ENCODE results near the gene IGFBP3.
A peak's percentile ranks its signal among the peaks of the same experiment; 100 is the strongest.

Gene IGFBP3

DNA sequence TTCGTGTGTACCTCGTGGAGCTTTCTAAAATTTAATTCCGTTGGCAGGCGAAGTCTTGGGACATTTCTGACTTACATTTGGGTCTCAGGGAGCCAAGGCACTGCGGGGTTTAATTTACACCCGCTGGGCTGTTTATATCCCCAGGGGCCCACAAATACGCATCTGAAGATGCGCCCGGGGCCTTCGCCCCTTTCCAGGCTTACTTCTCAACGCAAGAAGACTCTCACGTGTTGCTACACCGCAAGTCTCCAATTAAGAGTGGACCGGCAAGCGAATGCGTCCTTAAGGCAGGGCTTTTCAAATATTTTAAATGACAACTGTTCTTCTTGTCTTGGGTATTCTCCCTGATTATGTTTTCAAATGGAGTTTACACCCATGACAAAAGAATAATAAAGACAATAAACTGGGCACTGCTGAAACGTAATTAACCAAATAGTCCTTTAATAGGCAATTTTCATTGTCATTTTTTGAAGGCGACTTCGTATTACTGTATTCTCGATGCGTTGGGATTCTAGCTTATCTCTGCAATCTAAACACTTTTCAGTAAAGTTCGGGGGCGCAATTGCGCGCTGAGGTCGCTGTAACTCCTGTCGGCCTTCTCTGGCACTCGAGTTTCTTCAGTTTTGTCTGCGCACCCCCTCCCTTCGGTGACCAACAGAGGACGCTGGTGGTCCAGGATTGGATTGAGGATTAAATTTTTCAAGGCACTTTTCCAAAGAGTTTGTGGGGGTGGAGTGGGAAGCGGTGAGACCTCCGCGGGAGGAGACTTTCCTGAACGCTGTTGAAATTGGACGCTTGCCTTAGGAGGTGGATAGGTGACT lies 837 bp upstream of the IGFBP3 start:
- DNase-seq: peak in 1 of 2 experiments; percentile 23

DNA sequence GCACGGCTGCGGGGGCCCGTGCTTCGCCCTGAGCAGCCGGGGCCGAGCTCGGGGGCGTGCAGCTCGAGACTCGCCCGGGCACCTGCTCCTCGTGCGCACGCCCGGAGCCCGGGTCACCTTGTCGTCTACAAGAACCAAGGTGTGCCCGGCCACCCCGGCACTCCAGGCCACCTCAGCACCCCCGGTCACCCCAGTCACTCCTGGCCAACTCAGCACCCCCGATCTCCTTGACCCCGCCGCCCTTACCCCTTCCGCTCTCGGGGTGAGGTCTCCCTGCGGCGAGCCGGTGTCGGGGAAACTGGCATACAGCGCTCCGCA lies 268 bp upstream of the IGFBP3 start:
- DNase-seq: no peak

DNA sequence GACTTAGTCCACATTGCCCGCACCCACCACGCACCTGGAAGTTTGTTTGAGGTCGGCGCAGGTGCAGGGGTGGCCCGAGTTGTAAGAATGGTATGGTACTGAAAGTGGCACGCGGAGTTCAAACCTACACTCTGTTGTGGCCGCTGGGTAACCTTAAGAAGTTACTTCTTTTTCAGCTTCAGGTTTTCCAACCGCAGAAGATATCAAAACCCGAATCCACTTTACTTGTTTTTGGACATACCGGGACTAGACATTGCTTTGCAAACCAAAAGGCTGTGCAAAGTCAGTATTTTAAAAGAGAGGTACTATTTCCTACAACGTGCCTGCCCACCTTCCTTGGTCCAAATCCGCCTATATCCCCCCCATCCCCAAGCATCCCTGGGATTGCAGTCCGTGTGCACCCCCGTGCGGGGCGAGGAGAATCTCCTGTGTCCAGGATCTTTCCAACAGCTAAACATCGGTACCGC lies 1.0 kb downstream of the IGFBP3 start:
- no peak for DNase-seq

DNA sequence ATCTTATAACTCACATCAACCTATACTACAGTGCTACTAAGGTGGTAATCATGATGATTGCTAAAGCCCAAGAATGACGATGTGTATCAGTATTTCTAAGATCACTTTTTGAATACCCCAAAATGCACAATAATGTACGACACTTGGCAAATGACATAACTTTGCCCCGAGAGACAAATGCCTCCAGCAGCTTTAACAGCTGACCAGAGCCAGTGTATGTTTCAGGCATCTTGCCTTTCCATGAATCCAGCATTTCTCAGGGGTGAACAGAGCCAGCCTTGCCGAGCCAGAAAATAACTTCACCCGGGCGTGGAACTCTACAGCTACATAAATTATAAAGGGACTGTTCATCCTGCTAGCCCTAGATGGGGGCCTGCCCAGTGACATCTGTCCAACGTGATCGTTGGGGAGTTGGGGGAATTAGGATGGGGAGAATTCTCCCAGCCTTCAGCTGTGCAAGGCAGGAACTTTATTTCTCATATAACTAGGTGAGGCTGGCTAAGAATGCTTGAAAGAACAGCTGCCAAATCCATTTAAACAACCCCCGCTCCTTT lies 1.8 kb downstream of the IGFBP3 start:
- DNase-seq: peak in 1 of 2 experiments; percentile 28

DNA sequence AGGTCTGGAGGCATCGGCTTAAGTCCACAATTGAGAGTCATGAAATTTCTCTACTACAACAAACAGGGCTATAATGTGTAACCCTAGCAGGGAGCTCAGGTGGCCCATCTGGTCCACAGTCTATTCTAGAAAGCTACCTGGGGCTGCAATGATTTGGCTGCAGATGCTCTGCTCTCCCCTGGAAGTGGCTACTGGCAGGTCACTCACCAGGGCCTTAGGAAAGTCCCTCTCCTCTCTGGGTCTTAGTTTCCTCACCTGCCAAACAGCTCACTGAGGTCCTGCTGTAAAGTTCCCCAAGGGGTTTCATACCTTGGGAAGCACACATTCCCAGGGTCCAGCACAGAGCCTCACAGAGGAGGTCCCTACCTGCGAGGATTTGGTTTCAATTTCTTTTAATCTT lies 2.5 kb downstream of the IGFBP3 start:
- no peak for DNase-seq

DNA sequence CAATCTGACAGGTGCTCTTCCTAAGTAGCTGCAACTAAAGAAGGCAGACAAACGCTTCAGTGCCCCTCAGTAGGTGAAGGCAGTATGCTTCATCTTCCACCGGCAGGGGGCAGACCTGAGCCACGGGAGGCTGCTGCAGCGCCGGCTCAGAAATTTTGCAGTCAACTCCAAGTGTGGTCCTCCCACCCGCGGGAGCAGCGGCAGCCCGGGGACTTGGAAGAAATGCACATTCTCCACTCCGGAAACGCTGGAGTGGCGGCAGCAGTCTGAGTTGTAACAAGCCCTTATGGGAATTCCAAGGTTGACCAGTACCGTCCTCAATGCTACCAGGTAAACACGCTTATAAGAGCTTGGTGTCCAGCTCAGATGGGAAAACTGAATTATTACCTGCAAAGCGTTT lies 3.4 kb downstream of the IGFBP3 start:
- DNase-seq: peak in 1 of 2 experiments; percentile 67

DNA sequence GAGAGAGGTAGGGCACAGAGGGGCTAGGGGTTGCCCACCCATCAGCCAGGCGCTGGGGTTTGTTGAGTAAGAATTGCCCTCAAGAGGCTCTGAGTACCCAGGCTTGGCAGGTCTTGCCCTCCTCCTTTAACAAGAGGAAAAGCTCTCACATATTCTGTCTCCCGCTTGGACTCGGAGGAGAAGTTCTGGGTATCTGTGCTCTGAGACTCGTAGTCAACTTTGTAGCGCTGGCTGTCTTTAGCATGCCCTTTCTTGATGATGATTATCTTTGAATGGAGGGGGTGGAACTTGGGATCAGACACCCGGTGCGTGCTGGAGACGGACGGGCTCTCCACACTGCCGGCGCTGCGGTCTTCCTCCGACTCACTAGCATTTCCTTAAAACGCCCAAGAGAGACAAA lies 4.0 kb downstream of the IGFBP3 start:
- no peak for DNase-seq

DNA sequence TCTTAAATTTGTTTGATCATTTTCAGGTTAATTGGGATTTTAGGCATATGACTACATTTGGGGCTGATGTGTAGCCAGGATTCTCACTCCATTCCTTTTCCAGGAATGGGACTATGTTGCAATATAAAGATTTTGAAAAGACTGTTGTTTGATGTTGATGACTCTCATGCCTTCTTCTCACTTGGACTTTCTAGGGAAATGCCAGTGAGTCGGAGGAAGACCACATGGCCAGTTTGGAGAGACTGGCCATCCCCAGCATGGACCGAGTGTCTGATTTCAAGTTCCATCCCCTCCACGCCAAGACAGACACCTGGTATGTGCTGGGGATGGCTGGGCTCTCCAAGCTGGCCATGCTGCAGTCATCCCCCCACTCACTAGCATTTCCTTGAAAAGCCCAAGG lies 5.5 kb downstream of the IGFBP3 start:
- no peak for DNase-seq

DNA sequence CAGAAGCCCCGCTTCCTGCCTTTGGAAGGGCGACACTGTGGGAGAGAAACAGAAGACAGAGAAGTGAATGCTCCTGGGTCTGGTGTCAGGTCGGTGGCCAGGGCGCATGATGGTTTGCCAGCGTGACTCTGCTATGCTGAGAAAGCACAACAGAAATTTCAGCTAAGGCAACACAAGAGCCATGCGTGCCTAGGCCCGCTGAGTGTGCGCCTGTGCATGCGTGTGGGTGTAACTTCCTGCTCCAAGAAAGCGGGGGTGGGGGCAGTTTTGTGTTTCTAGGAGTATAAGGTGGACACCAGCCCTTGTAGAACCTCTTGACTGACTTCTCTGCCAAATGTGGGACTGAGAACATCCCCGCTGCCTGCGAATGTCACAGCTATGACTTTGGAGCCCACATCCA lies 6.2 kb downstream of the IGFBP3 start:
- no peak for DNase-seq

DNA sequence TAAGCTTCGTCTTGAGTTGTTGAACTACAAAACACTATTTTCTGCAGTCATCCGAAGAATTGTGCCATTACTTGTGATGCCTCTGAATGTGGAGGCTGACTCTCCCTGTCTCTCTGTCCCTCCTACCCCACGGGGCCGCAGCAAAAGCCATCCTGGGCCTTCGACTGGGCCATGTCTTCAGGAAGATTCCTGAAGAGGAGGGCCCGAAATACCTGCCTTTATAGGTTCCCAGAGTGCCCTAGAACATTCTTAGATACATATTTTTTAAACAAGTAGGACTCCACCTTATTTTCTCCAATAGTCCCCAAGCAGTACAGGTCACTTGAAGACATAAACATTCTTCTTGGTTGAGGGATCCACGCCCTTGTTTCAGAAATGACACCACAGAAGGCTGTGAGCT lies 8.1 kb downstream of the IGFBP3 start:
- no peak for DNase-seq

DNA sequence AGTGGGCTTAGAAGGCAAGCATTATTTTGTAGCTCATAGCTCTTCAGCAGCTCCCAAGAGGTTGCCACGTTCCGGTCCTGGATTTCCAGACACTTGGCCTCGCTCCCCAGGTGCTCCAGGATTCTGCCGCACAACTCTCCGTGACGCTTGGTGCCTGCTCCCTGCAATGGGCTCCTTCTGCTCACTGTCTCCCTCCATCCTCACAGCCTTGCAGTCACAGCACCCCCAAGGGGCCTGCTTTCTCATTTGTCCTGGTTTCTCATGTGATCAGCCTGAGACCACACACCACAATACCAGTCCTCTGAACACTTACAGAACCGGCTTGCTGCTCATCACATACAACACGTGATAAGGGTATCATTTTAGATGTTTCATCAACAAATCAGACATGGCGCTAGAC lies 9.8 kb downstream of the IGFBP3 start:
- no peak for DNase-seq

DNA sequence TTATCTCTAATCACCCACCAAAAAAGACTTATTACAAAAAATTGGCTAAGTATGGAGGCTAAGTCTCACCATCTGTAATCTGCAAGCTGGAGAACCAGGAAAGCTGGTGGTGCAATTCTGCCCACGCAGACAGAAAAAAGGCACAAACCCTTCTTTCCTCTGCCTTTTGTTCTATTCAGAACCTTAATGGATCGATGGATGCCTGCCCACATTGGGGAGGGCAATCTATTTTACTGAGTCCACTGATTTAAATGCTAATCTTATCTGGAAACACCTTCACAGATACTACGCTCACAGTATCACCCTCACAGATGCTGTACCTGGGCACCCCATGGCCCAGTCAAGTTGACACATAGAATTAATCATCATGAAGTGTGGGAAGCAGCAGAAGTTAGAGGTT lies 10.2 kb downstream of the IGFBP3 start:
- DNase-seq: no peak

DNA sequence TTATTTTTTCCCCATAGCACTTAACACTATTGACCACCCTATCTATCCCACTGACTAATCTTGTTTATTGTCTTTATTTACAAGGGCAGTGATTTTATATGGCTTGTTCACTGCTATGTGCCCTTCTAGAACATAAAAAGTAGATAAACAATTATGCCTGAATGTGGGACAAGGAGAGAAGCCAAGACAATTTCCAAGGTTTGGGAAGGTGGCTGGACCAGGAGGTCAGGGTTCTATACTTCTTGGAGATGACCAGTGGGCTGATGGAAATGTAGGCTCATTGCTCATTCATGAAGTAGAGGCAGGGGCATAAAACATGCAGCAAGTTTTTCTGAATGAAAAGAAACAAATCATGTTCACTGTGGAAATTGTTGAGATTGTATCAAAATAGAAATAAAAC lies 11.5 kb downstream of the IGFBP3 start:
- no peak for DNase-seq

DNA sequence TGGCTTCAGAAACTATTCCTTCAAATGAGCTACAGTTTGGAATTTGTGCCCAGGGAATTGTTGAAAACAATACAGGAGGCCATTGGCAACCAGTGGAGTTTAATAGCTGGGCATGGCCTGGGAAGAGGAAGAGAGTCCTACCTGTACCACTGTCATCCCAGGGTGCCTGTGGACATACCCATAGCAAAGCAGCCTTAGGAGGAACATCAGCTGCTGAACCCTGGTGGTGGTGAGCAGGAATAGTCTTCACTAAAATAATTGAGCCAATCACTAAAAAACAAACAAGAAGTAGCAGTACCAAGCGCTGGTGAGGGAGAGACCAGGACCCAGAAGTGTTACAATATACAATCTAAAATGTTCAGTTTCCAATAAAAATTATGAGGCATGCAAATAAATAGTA lies 18.3 kb downstream of the IGFBP3 start:
- DNase-seq: no peak

DNA sequence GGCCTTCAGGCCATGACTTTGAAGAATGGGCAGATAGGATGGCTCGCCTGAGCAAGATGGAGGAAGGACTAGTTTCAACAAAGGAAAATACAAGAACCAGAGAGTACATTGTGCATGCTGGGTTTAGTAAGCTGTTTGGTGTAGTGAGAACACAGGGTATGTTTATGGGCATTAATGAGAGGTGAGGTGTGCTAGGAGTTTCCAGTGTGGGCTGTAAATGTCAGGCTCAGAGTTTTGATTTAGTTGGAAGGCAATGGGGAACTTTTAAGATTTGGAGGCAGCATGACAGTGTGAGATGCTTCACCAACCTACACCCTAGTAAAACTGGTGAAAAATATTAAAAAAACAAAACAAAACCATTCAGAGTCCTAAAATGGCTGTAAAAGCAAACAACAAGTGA lies 19.5 kb downstream of the IGFBP3 start:
- DNase-seq: no peak

DNA sequence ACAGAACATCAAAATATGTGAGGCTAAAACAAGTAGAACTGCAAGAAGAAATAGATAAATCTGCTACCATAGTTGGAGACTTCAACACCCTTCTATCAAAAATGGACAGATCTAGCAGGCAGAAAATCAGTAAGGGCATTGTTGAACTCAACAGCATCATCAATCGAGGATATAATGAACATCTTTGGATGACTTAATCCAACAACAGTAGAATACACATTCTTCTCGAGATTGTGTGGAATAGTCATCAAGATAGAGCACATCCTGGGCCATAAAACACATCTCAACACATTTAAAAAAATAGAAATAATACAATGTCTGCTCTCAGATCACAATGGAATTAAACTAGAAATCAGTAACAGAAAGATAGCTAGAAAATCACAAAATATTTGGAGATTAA lies 22.9 kb downstream of the IGFBP3 start:
- DNase-seq: no peak

DNA sequence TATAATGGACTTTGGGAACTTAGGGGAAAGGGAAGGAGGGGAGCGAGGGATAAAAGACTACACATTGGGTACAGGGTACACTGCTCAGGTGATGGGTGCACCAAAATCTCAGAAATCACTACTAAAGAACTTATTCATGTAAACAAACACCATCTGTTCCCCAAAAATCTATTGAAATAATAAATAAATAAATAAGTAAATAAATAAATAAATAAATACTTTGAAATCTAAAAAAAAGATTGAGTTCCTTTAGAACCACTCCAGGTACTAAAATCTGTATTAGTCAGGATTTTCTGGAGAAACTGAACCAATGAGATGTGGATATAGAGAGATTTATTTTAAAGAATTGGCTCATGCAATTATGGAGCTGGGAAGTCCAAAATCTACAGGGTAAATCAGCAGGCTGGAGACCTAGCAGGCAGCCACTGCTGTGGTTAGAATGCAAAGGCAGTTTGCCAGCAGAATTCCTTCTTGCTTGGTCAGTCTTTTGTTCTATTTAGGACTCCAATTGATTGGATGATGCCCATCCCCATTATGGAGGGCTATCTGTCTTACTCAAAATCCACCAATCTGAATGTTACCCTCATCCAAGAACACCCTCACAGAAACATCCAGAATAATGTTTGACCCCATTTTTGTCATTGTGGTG lies 23.9 kb downstream of the IGFBP3 start:
- peak in 1 of 2 experiments; percentile 60 for DNase-seq

DNA sequence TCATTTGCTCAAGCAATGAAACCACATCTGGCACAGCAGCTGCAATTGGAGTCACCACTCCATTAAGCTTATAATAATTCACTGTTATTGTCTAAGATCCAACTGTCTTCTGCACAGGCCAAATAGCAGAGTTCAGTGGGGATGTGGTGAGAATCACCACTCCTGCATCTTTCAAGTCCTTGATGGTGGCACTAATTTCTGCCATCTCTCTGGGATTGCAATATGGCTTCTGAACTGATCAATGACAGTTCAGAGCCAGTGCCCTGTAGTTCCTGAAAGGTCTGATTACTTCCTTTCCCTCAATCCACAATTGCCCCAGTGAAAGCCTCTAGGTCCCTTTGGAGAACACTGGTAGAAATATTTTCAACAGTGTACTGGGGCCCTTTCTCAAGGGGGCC lies 26.4 kb downstream of the IGFBP3 start:
- no peak for DNase-seq

DNA sequence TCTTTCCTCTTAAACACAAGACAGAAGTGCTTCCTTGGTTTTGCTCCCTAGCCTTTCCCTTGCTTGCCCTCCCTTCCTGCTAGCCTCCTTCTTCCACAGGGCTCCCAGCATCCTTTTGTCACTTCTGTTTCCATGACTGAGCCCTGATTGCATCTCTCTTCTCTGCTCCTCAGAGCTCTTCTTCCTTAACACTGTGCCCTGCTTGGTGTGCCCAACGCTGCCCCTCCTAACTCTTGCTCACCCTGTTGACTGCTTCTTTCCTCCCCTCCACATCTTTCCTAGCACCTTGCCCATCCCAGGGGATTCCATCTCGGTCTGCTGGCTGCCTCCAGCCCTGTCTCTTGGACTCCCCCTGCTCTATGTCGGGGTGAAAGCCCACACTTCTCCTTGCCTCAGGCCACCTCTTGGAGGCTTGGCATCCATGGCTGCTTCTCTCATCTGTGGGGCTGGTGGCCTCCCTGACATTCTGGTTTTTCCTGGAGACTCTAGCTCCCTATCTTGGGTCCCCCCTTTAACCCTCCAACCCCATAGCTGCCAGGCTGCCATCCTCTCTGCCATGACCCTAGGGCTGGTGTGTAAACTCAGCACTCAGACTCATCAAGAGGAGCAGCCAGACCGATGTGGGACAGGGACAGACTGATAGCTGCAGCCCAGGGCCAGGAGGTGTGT lies 26.9 kb downstream of the IGFBP3 start:
- DNase-seq: no peak

DNA sequence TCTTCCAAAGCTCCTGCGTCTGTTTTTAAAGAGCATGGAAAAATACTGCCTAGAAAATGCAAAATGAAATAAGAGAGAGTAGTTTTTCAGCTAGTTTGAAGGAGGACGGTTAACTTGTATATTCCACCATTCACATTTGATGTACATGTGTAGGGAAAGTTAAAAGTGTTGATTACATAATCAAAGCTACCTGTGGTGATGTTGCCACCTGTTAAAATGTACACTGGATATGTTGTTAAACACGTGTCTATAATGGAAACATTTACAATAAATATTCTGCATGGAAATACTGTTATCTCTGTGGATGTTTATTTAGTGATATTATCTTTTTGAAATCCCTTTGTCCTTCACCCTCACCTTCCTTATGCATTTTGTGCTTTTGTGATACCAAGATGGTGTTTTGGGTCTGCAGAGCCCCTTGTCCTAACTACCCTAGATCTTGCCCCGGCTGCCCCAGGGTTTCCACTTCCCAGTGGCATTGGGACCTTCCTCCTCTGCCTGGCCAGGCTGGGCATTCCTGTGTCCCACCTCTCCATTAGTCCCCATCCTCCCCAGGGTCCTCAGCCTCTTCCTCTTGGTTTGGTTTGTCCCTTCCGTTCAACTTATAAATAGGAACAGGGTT lies 27.6 kb downstream of the IGFBP3 start:
- no peak for DNase-seq

DNA sequence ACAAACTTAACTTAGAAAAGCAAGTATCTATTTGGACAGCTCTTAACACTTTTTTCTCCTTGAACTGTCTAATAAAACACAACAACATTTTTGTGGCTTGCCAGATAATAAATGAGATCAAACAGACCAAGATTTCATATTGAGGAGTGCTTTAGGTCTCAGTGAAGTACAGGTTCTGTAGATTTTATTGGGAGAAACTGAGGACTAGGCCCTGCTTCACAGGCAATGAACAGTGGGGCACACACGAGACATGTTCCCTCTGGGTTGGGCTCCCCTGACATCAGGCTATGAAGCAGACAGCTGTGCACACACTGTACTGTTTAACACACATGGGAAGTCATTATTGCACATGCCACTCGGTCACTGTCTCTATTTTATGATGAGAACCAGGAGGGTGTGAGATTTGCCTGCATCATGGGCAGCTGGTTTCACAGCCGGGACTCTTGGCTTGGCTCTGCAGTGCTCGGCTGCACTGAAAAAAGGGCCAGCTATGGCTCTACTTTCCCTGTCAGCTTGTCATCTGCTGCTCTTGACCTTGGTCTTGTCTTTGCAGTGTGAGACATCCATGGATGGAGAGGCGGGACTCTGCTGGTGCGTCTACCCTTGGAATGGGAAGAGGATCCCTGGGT lies 28.6 kb downstream of the IGFBP3 start:
- DNase-seq: no peak

DNA sequence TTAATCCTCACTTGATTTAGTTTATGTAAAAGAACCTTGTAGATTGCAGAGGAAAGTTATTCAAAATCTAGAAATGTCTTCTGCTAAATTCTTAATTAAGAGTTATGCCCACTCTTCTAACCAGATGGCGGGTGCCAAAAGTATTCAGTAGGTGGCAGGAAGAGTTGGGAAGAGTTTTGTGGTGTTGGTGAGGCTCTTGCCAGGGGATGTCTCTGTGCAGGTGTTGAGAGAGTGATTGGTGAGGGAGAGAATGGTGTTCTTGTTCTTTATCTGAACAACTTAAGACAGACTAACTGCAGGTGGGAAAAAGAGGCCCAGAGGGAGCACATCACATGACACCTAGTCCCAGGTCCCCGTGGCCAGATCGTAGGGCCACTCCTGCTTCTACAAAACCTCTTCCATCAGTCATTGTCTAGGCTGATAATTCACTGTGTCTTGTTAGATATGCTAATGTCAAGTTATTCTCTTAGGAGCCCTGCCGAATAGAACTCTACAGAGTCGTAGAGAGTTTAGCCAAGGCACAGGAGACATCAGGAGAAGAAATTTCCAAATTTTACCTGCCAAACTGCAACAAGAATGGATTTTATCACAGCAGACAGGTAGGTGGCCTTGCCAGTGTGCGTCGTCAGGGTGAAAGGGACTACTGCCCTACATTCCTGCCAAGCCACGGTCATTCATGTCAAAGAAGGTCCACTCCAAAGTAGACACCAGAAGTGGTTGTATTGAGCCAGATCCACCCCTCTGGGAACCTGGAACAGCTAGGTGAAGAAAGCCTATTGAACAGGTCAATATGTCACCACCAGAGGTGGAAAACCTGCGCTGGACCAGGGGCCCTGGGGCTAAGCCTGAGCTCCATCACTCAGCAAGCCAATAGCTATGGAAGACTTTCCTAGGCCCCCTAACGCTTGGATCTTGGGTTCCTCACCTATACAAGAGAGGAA lies 29.3 kb downstream of the IGFBP3 start:
- no peak for DNase-seq
